IPS-20b (cell line): Measurements from ENCODE around the gene TNFAIP2.

Experiments
- H3K27ac ChIP-seq: one replicate; pipeline ENCODE4 v1.5.1; 2013; ENCODE audit warnings: low read length
- H3K27me3 ChIP-seq: 2 replicates; pipeline ENCODE4 v1.6.1; 2013; ENCODE audit warnings: mild to moderate bottlenecking, low read length, inconsistent platforms; ENCODE audit not compliant: insufficient read depth
- H3K36me3 ChIP-seq: 2 replicates; pipeline ENCODE4 v1.6.1; 2013; ENCODE audit warnings: low read depth, mild to moderate bottlenecking, inconsistent platforms, low read length, moderate library complexity; ENCODE audit not compliant: insufficient read depth
- H3K4me1 ChIP-seq: 2 replicates; pipeline ENCODE4 v1.6.1; 2013; ENCODE audit warnings: mild to moderate bottlenecking, control low read depth, inconsistent platforms, low read length, moderate library complexity; ENCODE audit not compliant: insufficient read depth
- H3K4me3 ChIP-seq: 2 replicates; pipeline ENCODE4 v1.5.1; 2013; ENCODE audit warnings: mild to moderate bottlenecking, low read length, inconsistent platforms
- H3K9ac ChIP-seq: 2 replicates; pipeline ENCODE4 v1.6.1; 2013; ENCODE audit warnings: low read depth, mild to moderate bottlenecking, inconsistent platforms, low read length, moderate library complexity
- H3K9me3 ChIP-seq: 2 replicates; pipeline ENCODE4 v1.6.1; 2013; ENCODE audit warnings: mild to moderate bottlenecking, low read depth, low read length, inconsistent platforms; ENCODE audit not compliant: insufficient read depth

Gene TNFAIP2, protein sequence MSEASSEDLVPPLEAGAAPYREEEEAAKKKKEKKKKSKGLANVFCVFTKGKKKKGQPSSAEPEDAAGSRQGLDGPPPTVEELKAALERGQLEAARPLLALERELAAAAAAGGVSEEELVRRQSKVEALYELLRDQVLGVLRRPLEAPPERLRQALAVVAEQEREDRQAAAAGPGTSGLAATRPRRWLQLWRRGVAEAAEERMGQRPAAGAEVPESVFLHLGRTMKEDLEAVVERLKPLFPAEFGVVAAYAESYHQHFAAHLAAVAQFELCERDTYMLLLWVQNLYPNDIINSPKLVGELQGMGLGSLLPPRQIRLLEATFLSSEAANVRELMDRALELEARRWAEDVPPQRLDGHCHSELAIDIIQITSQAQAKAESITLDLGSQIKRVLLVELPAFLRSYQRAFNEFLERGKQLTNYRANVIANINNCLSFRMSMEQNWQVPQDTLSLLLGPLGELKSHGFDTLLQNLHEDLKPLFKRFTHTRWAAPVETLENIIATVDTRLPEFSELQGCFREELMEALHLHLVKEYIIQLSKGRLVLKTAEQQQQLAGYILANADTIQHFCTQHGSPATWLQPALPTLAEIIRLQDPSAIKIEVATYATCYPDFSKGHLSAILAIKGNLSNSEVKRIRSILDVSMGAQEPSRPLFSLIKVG

DNA sequence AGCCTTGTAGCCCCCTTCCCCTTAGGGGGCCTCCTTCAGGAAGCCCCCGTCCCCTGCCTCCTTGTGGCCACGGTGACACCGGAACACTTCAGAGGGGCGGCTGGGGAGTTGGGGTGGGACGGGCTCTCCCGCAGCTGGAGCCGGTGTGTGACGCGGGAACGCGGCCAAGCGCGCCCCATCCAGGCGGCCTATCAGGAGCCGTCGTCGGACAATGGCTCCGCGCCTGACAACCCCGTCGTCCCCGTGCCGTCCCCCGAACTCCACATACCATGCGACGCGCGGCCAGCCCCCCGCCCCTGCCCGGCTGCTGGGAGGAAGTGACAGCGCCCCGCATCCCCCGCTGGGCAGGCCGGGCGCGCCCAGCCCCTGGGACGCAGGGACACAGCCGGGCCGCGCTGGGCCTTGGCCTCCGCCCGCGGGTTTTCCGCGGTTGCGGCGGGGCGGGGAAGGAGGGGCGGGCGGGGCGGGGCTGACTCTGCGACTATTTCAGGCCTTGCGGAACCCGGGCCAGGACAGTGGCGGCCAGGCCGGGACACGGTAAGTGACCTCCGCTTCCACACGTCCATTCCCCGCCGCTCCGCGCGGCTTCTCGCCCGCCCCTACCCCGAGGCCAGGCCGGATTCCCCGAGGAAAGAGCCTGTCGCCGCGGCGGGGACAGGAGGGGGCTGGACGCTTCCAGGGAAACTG is at the start of gene TNFAIP2:
TSS of gene TNFAIP2 (plus strand) at position 515 of the 687 bp plus-strand sequence. CDS start 2,997 bp downstream, outside the sequence.
- Histone ChIP-seq H3K9ac (peak within 1 kb of the TSS; percentile 53; the same call in 1 of the 2 replicates), H3K4me1 (peaks cover 4% of the 10 kb centered on the region; the same call in 1 of the 2 replicates), H3K9me3 (no peaks in the 10 kb centered on the region), H3K36me3 (no peaks in the 10 kb centered on the region), H3K27me3 (peaks cover 67% of the 10 kb centered on the region), H3K27ac (no peak within 1 kb of the TSS), H3K4me3 (peak within 1 kb of the TSS; percentile 58; the same call in 1 of the 2 replicates)

DNA sequence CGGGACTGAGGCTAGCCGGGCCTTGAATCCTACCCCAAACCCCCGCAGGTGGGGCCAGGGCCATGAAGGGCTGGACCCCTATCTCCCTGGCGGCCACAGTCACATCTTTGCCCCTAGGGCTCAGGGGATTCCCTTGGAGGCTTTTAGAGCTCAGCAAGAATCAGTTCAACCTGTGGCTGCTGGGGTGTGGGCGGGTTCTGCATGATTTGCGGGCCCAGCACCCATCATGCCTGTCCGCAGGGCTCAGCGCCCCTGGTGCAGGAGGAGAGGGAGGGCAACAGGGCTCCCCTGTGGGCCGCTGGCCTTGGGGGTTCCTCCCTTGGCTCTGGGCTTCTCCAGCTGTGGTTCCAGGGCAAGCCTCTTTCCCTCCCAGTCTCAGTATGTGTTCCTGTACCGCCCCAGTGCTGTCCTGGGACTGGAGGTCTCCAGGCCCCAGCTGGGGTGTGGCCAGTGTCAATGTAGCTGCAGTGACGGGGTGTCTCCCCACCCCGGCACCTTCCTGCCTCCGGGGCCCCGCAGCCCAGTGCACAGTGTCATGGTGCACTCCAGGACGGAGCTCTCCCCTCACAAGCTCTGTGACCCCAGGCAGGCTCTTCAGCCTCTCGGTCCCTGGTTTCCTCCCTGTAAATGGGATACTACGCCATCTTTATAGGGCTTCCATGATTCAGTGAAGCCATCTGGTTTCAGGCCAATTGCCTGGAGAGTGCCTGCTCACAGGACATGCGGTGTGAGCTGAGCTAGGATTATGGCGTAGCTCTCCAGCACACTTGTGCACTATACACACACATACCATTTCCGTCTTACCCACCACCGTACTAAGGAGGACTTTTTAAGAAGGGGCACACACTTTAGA is 49.2 kb upstream of the TNFAIP2 start:
- Histone ChIP-seq H3K27ac (no peak overlapping the region), H3K9me3 (no peaks in the 10 kb centered on the region), H3K9ac (no peak overlapping the region), H3K4me1 (no peaks in the 10 kb centered on the region), H3K4me3 (no peak overlapping the region), H3K27me3 (peaks cover 11% of the 10 kb centered on the region; the same call in 1 of the 2 replicates), H3K36me3 (no peaks in the 10 kb centered on the region)

DNA sequence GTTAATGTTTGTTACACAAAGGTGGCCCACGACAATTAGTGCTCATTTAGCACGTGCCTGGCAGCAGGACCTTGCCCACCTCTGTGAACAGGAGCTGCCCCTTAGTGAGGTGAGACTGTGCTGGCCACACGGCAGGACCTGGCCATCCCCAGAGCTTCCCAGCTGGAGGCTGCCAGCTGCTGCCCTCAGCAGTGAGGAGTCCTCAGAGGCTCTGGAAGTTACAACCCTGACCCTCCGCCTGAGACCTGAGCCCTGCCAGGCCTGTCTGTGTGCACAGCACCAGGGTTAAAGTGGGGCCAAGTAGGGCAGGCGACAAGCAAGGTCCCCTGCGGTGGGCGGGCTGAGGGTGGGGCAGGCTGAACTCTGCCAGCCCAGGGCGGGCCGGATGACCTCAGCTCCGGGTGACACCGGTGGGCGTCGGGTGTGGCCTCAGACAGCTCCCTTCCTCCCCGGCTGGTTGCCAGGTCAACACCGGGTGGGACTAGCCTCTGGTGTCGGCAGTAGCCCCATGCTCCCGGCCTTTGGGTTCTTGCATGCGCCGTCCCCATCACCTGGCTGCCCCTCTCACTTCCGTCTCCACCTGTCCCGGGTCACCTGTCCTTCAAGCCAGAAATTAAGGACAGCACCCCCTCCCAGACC is 48.4 kb upstream of the TNFAIP2 start:
- H3K36me3 ChIP-seq = no peaks in the 10 kb centered on the region
- peaks cover 11% of the 10 kb centered on the region; the same call in 1 of the 2 replicates for H3K27me3 ChIP-seq
- H3K9me3 ChIP-seq = no peaks in the 10 kb centered on the region
- H3K4me1 ChIP-seq = no peaks in the 10 kb centered on the region
- H3K4me3 ChIP-seq = peak overlapping the region; percentile 63; the same call in 1 of the 2 replicates
- H3K9ac ChIP-seq = peak overlapping the region; percentile 37; the same call in 1 of the 2 replicates
- no peak overlapping the region for H3K27ac ChIP-seq

DNA sequence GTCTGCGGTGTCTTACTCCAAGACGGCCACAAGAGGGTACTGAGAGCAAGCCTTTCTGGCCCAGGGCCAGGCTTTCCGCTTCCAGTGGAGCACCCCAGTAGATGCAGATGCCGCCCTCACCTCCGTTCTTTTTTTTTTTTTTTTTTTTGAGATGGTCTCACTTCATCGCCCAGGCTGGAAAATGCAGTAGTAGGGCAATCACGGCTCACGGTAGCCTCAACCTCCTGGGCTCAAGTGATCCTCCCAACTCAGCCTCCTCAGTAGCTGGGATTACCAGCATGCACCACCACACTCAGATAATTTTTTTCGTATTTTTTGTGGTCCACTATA is 44.9 kb upstream of the TNFAIP2 start:
- H3K9ac ChIP-seq = no peak overlapping the region
- no peak overlapping the region for H3K4me3 ChIP-seq
- peaks cover 44% of the 10 kb centered on the region for H3K27me3 ChIP-seq
- H3K27ac ChIP-seq = no peak overlapping the region
- H3K4me1 ChIP-seq = no peaks in the 10 kb centered on the region
- no peaks in the 10 kb centered on the region for H3K36me3 ChIP-seq
- H3K9me3 ChIP-seq = no peaks in the 10 kb centered on the region

DNA sequence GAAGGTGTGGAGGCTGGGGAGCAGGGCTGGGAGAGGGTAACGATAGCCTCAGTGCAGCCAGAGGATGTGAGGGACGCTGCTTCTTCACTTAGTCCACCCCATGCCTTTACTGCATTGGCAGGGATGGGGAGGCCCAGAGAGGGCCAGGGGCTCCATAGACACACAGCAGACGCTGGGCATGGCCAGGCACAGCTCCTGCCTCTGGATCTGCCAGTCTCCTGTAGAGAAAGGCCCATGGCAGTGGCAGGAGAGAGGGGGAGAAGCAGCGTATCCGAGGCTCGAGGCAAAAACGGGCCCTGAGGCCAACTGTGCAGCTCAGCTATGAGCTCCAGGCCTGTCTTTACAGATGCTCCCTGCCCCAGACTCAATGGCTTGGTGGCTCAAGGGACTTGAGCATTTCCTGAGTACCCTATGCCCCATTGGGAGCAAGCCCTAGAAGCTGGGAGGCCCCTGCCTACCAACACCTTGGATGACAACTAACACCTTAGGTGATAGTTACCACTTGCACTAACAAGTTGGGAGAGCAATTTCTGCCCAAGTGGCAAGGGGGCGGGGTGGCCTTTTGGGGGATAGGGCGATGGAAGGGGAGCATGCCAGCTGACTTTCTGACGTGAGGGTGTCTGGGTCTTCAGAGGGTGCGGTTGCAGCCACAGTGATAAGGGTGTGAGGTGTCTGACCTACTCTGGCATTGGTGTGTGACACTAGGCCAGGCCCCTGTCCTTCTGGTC is 44.2 kb upstream of the TNFAIP2 start:
- no peaks in the 10 kb centered on the region for H3K9me3 ChIP-seq
- H3K27me3 ChIP-seq = peaks cover 50% of the 10 kb centered on the region
- no peak overlapping the region for H3K4me3 ChIP-seq
- no peaks in the 10 kb centered on the region for H3K4me1 ChIP-seq
- no peaks in the 10 kb centered on the region for H3K36me3 ChIP-seq
- no peak overlapping the region for H3K9ac ChIP-seq
- no peak overlapping the region for H3K27ac ChIP-seq

DNA sequence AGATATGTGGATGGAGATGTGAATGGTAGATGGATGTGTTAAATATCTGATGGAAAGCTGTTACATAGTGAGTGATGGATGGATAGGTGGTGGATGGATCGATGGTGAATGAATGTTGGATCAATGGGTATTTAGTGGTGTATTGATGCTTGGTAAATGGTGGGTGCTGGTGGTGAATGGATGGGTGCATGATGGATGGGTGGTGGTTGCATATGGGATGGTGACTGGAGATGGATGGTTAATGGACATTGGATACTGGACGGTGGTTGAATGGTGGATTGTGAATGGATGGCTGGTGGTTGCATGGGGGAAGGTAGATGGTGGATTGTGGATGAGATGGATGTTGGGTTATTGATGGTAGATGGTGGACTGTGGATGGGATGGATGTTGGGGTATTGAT is 41.3 kb upstream of the TNFAIP2 start:
- Histone ChIP-seq H3K9me3 (no peaks in the 10 kb centered on the region), H3K27ac (no peak overlapping the region), H3K4me3 (no peak overlapping the region), H3K9ac (no peak overlapping the region), H3K27me3 (peaks cover 55% of the 10 kb centered on the region), H3K4me1 (no peaks in the 10 kb centered on the region), H3K36me3 (no peaks in the 10 kb centered on the region)

DNA sequence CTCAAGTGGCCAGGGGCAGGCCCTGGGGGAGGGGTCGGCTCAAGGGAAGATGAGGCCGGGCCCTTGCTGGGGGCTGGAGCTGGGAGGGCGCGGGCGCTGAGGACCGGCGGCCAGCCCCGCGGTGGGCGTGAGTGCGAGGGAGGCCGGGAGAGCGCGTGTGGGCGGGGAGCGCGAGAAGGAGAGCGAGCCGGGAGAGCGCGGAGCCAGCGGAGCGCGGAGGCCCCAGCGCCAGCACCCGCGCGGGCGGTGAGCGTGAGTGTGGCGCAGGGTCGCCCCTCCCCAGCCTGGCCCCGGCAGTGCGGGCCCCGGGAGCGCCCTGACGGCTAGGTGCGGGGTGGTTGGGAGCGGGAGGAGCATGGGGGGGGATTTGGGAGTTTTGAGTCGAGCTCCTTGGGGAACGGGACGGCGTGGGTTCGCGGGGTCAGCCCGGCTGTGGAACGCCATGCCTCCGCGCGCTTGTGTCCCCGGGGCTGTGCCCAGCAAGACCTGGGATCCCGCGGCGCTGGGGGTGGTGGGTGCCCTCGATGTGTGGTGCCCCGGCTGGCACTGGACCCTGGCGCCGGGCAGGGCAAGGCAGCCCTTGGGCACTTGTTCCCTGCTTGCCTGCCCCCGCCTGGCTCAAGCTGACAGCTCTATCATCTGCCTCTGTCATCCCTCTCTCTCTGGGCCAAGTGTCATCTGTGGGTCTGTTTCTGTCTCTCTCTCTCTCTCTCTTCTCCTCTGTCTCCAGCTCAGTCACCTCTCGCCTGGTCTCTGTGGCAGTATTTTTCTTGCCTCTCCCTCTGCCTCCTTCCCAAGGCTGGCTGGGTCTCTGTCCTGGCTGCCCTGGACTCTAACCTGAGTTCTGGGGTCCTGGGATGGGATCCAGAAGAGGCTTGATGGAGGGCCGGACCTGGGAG is 39.0 kb upstream of the TNFAIP2 start, which contains the start of gene LBHD2:
TSS of gene LBHD2 (plus strand) at position 190 of the 899 bp plus-strand sequence. CDS start 1,803 bp downstream, outside the sequence.
- H3K9me3 ChIP-seq = no peaks in the 10 kb centered on the region
- H3K4me1 ChIP-seq = no peaks in the 10 kb centered on the region
- peaks cover 55% of the 10 kb centered on the region for H3K27me3 ChIP-seq
- peak within 1 kb of the TSS; percentile 40; the same call in 1 of the 2 replicates for H3K4me3 ChIP-seq
- no peak within 1 kb of the TSS for H3K9ac ChIP-seq
- no peaks in the 10 kb centered on the region for H3K36me3 ChIP-seq
- no peak within 1 kb of the TSS for H3K27ac ChIP-seq

DNA sequence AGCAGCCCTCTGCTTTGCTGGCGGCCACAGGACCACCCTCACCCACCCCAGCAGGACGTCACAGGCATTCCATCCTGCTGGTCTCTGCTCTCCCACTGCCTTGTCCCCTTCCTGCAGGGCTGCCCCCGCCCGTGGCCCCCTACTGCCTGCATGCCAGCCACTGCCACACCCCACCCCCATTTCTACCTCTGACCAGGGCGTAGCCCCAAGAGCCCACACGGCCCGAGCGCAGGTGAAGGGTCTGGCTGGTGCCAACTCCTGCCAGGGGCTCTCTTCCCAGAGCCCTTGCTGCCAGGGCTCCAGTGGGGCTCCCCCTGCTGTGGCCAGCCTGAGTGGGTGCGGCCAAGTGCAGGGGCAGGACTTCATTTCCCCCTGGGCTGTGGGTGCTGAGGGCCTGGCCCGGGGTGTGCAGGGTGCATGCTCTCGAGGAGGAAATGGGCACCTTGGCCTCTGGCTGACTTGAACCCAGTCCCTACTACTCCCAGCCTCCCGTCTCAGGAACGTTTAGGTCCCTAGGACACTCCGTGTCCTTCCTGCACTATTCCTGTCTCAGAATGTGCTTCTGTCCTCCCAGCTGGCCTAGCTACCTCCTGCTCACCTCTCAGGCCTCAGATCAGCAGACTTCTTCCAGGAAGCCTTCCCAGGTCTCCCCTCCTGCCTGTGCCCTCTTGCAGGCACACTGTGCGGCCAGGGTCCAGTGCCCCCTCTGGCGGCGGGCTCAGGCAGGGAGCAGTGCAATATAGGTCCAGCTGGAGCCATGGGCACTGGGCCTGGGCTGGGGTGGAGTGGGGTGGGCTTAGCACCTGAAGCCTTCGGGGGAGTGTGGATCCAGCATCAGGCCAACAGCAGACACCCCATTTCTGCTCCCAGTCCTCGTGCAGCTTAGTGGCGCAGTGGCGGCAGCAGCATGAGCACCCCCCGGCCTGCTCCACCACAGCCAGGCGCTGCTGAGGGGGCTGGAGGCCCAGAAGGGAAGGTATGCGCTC is 37.9 kb upstream of the TNFAIP2 start:
- no peak overlapping the region for H3K9ac ChIP-seq
- no peaks in the 10 kb centered on the region for H3K36me3 ChIP-seq
- H3K27ac ChIP-seq = no peak overlapping the region
- H3K4me3 ChIP-seq = no peak overlapping the region
- no peaks in the 10 kb centered on the region for H3K9me3 ChIP-seq
- no peaks in the 10 kb centered on the region for H3K4me1 ChIP-seq
- peaks cover 57% of the 10 kb centered on the region for H3K27me3 ChIP-seq

DNA sequence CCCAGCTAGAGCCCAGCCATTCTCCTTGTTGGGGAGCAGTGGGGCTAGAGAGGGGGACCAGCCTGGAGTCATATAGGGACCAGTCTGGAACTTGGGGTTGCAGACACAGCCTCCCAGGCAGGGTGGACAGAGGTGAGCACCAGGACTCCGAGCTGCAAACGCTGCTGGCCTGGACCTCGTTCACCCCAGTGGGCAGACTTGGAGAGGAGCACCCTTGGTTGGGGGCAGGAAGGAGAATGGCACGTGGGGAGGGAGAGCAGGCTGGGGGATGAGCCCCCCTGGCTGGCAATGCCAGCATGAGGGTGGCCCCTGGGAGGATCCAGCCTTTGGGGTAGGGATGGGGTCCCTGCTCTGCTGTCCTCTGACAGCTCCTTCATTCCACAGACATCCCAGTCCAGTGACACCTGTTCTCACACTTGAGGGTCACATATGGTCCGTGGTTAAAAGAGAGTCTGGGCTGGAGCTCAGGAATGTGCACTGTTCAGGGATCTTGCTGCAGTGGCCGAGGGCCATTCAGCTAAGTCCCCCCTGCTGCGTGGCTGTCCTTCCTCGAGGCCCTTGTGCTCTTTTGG is 36.4 kb upstream of the TNFAIP2 start:
- Histone ChIP-seq H3K27ac (no peak overlapping the region), H3K27me3 (peaks cover 55% of the 10 kb centered on the region), H3K4me1 (no peaks in the 10 kb centered on the region)

More for the DNA sequence above, 36.4 kb upstream of the TNFAIP2 start:
- no peak overlapping the region for H3K4me3 ChIP-seq
- no peaks in the 10 kb centered on the region for H3K9me3 ChIP-seq
- H3K9ac ChIP-seq = no peak overlapping the region
- H3K36me3 ChIP-seq = no peaks in the 10 kb centered on the region
